GM19238 (cell line): Measurements from ENCODE around the gene EVI5L.

Source experiments
- DNase-seq: peaks from one replicate; pipeline ENCODE4 v3.0.0; 2011; ENCODE audit warnings: low spot score; ENCODE audit not compliant: insufficient read length

The EVI5L gene

GRCh38 chr19:7910321-7911161 lies 80.5 kb downstream of the EVI5L start:
- no peak for DNase-seq

- no peak for DNase-seq
Measured at GRCh38 chr19:7911508-7912143, 81.6 kb downstream of the EVI5L start.

- no peak for DNase-seq
Measured at GRCh38 chr19:7912144-7912696, 82.2 kb downstream of the EVI5L start.

- no peak for DNase-seq
Measured at GRCh38 chr19:7912697-7913564, 82.9 kb downstream of the EVI5L start.

GRCh38 chr19:7913652-7914051 lies 83.6 kb downstream of the EVI5L start:
- DNase-seq = no peak

GRCh38 chr19:7914099-7914498 lies 84.1 kb downstream of the EVI5L start:
- DNase-seq = no peak
